ENCODE measurements around the gene CLASP1. TPM values are rescaled to one million over a fixed set of nuclear protein-coding genes. Genes with fewer than 3 reads are reported as not detected.

Gene CLASP1
- total and polyA plus RNA-seq, 3 donors from 2014 or later, result 43.8 to 130 (median 103) TPM

- H3K27me3 ChIP-seq, result no peaks in the 10 kb centered on the region
- no peak overlapping the region for H3K4me3 ChIP-seq
These were observed 212.3 kb downstream of the CLASP1 start for GRCh38 chr2:121436918-121437317.

GRCh38 chr2:121435790-121436189, 213.5 kb downstream of the CLASP1 start:
- Histone ChIP-seq H3K27ac (no peak overlapping the region), H3K27me3 (no peaks in the 10 kb centered on the region), H3K9me3 (no peaks in the 10 kb centered on the region), H3K36me3 (ENCODE audit: low read depth, missing control alignments) (no peaks in the 10 kb centered on the region), H3K4me3 (no peak overlapping the region), H3K4me1 (no peaks in the 10 kb centered on the region)
- TF ChIP-seq, protein P1, sequence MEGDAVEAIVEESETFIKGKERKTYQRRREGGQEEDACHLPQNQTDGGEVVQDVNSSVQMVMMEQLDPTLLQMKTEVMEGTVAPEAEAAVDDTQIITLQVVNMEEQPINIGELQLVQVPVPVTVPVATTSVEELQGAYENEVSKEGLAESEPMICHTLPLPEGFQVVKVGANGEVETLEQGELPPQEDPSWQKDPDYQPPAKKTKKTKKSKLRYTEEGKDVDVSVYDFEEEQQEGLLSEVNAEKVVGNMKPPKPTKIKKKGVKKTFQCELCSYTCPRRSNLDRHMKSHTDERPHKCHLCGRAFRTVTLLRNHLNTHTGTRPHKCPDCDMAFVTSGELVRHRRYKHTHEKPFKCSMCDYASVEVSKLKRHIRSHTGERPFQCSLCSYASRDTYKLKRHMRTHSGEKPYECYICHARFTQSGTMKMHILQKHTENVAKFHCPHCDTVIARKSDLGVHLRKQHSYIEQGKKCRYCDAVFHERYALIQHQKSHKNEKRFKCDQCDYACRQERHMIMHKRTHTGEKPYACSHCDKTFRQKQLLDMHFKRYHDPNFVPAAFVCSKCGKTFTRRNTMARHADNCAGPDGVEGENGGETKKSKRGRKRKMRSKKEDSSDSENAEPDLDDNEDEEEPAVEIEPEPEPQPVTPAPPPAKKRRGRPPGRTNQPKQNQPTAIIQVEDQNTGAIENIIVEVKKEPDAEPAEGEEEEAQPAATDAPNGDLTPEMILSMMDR (IDR thresholded peaks at IDR 0.05), result no peak
- no peak for TF ChIP-seq POLR2A (IDR thresholded peaks at IDR 0.05)
- intact Hi-C loops (cut with DNase I; ENCODE audit: low total_unique reads), result no loop called here
- WGBS, 2 donors, result 95 to 97% methylated on average over 3 of the region's 3 CpGs
- DNase-seq, result no peak

More at GRCh38 chr2:121436918-121437317, 212.3 kb downstream of the CLASP1 start:
- WGBS, 2 donors, result 94 to 98% methylated on average over 3 of the region's 3 CpGs
- no peaks in the 10 kb centered on the region for H3K36me3 ChIP-seq (ENCODE audit: low read depth, missing control alignments)
- DNase-seq, result no peak
- TF ChIP-seq POLR2A (IDR thresholded peaks at IDR 0.05), result no peak
- TF ChIP-seq, protein P1 (IDR thresholded peaks at IDR 0.05), result no peak
- no peaks in the 10 kb centered on the region for H3K9me3 ChIP-seq
- no peaks in the 10 kb centered on the region for H3K4me1 ChIP-seq
- intact Hi-C loops (cut with DNase I; ENCODE audit: low total_unique reads), result no loop called here
- H3K27ac ChIP-seq, result no peak overlapping the region

DNA sequence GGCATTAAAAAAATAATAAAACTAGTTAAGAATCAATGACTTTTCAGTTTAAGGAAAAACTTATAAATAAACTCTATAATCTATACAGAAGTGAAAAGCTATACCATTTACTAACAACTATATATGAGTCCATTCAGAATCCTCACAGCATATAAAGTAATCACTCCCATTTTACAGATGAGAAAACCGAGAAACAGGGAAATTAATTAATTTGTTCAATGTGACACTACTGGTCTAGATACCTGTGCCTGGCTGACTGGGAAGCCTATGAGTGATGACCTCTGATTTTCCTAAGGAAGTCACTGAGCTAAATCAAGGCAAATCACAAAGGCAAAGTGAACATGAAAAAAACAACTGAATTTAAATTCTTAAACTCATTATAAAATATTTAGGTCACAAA, 218.0 kb downstream of the CLASP1 start:
- H3K36me3 ChIP-seq (ENCODE audit: low read depth, missing control alignments), result no peaks in the 10 kb centered on the region
- no peak overlapping the region for H3K4me3 ChIP-seq
- intact Hi-C loops (cut with DNase I; ENCODE audit: low total_unique reads), result no loop called here
- no peak for TF ChIP-seq POLR2A (IDR thresholded peaks at IDR 0.05)
- TF ChIP-seq, protein P1 (IDR thresholded peaks at IDR 0.05), result no peak
- H3K4me1 ChIP-seq, result peaks cover 7% of the 10 kb centered on the region
- no peak overlapping the region for H3K27ac ChIP-seq
- DNase-seq, result no peak
- H3K27me3 ChIP-seq, result no peaks in the 10 kb centered on the region
- 89 to 93% methylated on average over 1 of the region's 1 CpG for WGBS, 2 donors
- no peaks in the 10 kb centered on the region for H3K9me3 ChIP-seq

DNA sequence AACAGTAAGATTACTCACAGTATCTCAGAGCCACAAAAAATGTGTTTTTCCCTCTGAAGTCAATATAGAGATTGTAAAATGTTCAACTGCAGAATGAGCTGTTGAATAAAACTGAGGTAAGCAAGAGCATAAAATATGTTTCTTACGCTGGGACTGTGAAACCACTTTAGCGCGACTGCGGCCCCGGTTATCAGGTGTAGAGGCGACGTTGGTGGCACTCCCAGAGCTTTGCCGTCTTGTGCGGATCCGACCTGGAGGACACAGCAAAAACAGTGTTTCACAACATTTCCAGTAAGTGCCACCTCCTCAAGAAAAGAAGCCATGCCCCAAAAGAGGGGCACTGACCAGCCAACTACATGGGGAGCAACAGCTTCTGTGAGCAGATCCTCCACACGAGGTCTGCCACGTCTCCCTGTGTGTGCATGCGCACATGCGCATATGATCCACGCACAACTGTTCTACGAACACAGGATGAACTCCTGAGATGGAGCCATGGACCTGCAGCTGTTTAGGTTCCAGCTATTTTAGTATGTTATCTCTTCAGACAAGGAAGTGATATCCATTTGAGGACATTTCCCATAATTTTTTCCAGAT, 219.2 kb downstream of the CLASP1 start:
- WGBS, 2 donors, result 83 to 93% methylated on average over 16 of the region's 16 CpGs
- no peaks in the 10 kb centered on the region for H3K36me3 ChIP-seq (ENCODE audit: low read depth, missing control alignments)

More for the DNA sequence above, 219.2 kb downstream of the CLASP1 start:
- DNase-seq, result no peak
- intact Hi-C loops (cut with DNase I; ENCODE audit: low total_unique reads), result no loop called here
- H3K4me1 ChIP-seq, result peaks cover 7% of the 10 kb centered on the region
- no peak for TF ChIP-seq POLR2A (IDR thresholded peaks at IDR 0.05)
- TF ChIP-seq, protein P1 (IDR thresholded peaks at IDR 0.05), result no peak
- H3K27ac ChIP-seq, result no peak overlapping the region
- H3K27me3 ChIP-seq, result no peaks in the 10 kb centered on the region
- no peak overlapping the region for H3K4me3 ChIP-seq
- H3K9me3 ChIP-seq, result no peaks in the 10 kb centered on the region
